Umbilical cord (tissue), 2 donors: Measurements from ENCODE around the gene MUSK. TPM values are rescaled to one million over a fixed set of nuclear protein-coding genes. Genes with fewer than 3 reads are reported as not detected.

ENCODE experiments used
- DNase-seq: peaks from one replicate; pipeline ENCODE4 v3.0.0-alpha.2; 2015; ENCODE audit warnings: low spot score
- total RNA-seq: library from RNA; depleted of rRNA; stranded (reverse); fragments of >200 nt; gene quantifications from one replicate; pipeline ENCODE4 v1.2.3, GENCODE V29; 2014; ENCODE audit warnings: low replicate concordance; ENCODE audit not compliant: insufficient read depth

The MUSK gene
- total RNA-seq = 5.3 TPM

DNA sequence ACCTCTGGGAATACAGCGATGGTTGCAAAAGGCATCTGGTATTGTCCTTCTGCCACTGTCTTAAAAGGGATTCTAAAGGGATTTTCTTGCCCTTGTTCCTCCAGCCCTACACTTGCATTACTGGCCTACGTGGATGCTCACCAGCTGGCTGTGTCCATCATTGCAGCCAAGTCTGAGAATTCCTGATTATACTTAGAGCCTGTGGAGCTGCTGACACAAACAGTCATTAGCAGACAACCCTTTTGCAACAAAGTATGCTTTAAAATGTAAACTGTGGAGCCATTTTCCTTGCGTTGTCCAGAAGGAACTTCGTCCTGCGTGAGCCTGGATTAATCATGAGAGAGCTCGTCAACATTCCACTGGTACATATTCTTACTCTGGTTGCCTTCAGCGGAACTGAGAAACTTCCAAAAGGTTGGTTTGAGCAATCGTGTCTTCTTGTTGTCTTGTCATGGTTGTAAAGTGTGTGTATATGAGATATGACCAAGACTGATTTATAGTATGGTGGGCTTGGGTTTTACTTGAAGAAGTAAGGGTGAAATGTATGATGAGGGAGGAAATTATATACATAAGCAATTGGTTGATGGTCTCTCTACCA lies at the start of gene MUSK:
TSS of gene MUSK (plus strand) at position 222 of the 598 bp plus-strand sequence. CDS start at position 336, 114 bp downstream.
- DNase-seq = no peak

DNA sequence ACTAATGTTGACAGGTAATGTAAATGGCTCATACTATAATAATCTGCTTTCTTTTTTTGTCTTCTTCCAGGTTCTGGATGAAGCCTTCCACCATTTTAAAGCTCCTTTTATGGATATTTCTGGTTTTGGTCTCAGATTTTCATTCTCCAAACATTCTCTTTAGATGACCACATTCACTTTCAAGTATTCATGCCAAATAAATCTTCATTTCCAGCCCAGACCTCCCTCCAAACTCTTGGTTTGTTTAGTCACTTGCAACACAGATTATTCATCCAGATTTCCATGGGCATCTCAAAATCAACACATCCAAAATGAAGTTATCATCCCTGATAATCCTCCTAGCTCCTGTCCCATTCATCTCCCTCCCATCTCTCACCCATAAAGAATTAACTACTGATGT lies 48.8 kb upstream of the MUSK start:
- DNase-seq = no peak

DNA sequence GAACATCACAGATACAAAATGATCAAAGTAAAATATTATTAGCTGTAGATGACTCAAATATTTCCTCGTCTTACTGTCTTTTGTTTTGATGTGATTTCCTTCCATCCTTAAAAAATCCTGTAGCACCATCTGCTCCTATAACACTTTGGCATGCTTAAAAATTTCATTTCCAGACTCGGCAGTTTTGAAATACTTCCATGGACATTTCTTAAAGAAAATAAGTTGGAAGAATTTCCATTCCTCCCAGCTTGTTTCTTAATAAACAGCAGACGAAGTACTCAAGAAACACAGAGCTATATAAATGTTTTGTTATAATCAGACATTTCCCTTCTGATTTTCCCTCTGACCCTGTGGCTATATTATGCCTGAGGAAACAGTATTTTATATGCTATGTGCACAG lies 47.9 kb upstream of the MUSK start:
- DNase-seq = peak; percentile 11

DNA sequence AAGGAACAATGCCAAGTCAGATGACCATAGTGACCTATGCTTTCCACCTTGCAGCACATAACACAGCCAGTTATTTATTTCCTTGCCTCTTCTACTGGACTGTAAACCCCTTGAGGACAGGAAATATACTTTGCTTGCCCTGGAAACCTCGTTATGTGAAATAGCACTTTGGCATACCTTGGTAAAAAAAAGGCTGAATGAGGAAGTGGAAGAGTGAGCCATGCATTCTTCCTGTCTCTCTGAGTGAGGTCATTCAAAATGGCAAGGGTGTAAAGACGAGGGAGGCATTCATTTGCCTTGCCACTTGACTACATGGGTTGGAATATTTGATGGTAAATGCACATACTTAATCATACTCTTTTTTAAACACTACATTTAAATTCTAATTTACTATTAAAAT lies 46.2 kb upstream of the MUSK start:
- DNase-seq = no peak

DNA sequence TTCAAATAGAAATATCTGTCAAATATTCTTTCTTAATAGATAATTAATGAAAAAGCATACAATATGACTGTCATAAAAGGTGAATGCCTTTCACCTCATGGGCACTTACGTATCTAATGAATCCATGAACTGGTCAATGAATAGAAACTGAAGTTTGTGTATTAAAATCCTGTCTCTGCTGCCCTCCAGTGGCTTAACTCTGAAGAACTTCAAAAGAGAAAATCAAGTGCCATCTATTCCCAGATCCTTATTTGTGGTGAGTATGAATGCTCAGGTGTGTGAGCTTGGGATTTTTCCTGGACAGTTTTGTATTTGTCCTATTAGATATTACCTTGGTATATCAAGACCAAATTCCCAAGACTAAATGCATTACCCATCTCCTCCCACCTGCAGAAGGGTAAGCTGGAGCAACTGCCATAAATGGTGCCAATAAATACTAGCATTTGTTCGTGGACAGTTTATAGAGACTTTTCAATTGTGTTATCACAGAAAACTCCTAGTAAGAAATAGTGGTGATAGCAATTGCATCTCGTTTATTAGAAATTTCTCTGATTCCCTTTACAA lies 45.0 kb upstream of the MUSK start:
- DNase-seq = peak; percentile 72

DNA sequence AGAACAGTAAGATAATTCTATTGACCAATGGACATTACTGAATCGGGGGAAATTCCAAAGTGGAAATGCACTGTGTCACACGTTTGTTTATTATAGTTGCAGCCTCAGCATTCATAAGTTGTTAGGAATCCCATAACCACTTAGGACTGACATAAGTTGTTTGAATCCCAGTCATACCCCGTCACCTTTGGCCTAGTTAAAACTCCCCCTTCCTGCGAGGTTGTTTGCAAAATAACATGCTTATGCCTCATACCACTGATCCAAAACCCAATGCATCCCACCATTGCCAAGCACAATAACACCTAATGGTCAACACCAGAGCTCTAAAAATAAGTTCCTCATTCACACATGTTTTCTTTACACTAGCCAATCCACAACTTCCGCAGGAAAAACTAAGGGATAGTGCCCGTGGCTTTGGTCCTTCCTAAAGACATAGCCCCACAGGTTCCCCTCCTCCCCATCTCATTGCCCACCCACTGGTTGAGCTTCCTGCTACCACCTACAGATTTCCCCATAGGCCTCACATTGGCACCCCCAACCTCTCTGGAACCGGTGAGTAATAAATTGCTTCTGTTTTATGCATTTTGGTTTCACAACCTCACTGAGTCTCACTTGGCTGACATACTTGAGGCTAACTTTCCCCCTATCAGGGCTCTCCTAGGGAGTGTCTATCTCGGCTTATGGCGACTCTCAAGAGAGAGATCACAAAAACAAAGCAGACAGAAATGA lies 42.3 kb upstream of the MUSK start:
- no peak for DNase-seq

DNA sequence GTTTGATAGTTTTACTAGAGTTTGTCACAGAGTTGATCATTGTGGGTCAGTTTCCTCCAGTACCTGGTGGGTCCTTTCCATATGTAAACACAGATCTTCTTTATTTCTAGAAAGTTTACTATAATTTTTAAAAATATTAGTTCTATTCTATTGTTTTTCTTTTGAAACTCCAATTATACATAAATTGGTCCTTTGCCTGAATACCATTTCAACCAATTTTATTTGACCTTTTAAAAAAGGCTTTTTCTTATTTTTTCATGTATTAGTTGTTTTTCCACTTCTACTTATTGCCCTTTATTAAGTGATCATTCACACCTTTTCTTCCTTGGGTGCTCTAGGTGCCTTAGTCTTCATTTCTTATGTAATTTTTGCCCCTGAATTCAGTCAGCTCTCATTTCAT lies 33.0 kb upstream of the MUSK start:
- no peak for DNase-seq

DNA sequence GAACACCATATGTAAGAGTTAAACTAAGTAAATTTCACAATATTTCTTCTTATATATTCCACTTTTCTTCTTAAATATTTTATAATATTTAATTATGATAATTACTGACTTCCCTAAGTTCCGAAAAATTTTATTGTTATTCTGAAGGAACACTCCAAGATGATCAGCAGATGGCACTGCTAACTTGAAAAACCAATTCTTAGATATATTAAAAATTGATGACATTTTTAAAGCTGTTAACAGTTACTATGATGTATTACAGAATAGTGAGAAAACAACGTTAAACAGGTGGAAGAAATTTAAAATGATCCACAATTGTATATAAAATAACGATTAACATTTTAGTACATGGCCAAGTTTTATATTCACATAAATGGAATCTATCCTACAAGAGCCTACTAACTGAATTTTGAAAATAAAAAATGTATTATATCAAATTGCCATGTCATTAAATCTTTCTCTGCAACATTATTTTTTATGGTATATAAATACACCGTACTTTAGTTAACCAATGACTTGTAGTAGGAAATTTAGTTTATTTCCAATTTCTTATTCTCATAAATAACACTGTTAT lies 30.1 kb upstream of the MUSK start:
- no peak for DNase-seq

DNA sequence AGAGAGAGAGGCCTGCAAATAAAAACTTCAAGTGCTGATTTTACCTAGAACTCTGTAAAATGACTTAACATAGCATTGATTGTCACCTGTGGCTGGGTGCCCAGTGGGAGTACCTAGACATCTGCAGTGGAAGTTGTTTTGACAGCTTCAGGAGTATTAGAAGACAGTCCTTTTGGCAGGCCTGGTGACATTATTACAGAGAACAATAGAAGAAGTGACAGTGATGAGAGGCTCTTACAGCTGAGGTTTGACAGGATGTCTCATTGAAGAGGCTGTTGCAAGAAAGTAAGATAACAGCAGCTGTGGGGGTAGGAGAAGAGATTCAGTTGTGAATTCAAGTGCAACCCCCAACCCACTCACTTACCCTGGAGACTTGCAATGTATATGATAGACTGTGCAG lies 27.9 kb upstream of the MUSK start:
- DNase-seq = no peak

DNA sequence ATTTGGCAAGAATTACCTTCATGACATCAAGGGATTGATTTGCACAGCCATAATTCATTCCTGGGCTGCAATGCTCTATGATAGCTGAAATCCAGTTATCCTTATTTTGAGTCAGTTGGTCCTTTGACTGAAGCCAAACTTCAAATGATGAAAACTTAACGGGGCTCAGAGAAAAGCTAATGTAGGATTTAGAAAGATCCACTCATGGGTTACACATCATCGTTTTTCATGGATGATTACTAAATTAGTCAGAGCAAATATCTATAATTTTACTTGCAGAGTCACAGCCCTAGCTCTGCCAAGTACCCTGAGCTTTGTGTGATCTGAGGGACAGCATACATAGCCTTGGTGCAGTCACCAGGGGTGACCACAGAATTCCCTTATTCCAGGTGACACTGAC lies 27.3 kb upstream of the MUSK start:
- DNase-seq = peak; percentile 88

DNA sequence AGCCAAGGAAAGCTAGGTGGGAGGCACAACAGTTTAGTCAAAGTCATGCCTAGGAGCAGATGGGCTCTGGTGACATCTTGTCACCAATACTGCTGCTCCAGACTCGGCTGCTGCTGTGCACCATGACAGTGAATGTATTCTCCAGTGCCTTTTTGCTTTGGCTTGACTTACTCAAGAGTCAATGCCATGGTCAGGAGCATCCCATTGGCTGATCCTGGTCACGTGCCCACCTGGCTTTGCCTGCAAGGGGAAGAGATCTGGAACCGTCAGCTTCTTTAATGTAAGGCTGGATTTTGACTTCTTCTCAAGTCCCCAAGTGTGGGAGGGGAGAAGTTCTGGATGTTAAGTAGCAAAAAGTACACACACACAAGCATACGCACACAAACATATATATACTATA lies 19.9 kb upstream of the MUSK start:
- DNase-seq = no peak

DNA sequence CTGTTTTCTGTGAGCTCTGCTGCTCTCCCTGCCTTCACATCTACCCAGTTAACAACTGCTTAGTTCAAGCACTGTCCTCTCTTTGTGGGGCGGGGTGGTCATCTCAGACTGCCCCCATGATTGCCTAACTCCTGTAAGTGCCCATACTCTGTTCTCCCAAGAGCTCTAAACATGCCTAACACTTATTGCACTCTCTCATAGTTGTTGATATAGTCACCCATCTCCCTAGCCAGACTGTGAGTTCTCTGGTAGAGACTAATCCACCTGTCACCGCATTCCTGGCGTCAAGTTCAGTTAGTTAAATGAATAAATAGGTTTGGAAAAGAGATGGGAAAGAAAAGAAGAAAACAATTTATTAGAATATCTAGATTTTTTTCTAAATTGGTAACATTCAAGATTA lies 18.3 kb upstream of the MUSK start:
- DNase-seq = no peak

DNA sequence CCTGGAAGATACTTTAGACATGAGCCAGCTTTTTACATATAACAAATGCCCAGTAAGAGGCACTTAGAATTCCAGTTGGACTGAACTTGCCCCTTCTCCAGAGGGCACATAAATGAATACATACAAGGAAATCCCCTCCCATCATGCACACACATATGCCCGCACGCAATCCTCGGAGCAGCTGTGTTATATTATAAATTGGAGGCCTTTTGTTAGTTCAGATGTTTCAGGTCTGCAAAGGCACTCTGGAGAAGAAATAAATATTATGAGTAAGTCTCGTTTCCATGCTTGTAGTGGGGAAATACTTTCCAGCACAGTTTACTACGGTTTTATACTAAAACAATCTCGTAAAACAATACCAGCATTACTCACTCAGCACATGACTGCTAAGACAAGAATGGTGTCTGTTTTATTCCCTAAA lies 17.6 kb upstream of the MUSK start:
- peak; percentile 66 for DNase-seq

DNA sequence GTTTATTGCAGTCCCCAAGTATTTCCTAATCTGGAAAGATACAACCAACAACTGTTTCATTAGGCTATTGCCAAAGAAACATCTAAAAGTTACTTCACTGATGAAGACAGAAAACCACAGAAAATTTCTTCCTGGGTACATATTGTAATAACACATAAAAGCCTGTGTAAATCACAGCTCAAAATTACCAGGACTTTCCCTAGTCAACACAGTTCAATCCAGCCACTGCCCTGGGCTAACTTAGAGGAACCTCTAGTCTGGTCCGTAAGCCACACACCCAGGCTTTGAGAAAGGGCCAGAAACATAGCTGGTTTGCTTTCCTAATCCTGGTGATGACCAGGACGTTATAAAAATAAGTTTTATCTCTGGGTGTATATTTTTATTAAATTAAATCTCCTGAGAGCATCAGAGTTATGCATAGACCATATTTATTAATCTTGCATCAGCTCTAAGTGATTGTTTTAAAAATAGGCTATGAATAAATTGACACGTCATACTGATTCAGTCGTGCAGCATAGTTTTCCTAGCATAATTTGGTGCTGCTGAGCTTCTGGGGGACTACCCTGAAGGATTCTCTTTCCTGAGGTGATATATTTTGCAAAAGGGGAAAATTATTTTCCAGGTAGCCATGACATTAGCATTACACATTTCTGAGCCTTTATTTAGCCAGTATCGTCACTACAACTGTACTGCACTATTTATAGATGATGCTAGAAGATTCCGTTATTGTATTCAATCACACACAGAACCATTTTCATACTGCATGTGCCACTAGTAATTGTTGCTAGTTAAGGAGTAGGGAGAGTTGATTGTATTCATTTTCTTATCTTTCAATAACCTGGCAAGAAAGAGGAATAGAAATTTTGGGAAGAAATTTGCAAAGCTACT lies 12.6 kb upstream of the MUSK start:
- peak; percentile 61 for DNase-seq

DNA sequence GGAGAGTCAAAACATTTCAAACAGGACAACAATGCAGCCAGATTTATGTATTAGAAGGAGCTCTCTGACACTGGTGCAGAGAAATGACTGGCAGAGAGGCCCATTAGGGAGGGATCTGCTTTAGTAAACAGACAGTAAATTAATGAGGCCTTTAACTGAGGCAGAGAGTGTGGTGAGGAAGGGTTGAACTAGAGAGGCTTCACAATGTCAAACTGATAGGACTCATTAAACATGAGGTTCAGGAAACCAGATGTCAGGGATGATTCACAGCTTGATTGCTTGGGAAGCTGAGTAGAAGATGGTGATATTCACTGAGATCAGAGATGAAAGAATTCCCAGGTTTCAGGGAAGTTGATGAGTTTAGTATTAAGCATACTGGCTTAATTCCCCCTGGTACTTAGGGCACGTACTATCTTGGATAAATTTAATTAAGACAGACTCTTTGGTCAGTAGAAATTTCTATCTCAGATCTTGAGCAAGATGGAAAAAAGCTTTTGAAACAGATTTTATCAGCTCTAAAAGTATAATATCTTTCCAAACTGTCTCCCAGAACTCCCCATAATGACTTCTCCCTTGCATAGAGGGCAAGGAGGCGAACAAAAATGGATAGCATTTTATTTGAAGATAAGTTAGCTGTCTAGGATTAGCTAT lies 8.6 kb upstream of the MUSK start:
- DNase-seq = peak; percentile 77

DNA sequence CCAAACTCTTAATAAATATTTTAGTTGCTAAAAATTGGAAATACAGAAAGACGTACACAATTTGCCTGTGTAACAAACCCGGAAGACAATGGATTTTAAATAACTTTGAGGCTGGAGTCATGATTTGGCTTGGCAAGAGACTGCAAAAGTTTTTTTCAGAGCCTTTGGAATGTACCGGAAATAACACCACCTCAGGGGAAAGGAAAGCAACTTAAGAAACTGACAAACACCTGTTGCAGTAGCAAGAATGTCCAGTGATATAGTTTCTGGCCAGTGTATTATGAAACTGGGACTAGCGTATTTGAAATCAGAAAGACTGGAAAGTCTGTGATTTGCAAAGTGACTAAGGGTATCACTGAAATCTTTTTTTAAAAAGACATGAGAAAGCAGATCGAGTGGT lies 842 bp downstream of the MUSK start:
- DNase-seq = no peak

DNA sequence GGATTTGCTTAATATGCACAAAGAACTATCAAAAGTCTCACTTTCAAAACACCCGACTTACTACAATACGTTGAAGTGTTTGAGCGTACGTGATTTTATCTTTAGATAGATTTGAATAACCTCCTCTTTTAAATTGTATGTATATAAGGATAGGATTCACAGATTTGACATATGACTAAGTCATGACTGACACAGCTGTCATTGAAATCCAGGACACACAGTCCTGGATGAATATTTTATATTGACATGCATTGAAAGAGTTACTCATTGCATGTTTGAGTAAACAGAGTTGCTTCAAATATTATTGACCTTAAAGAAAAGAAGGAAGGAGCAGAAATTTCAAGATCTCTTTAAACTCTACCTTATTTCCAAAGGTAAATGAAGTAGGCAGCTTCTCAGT lies 3.3 kb downstream of the MUSK start:
- no peak for DNase-seq

DNA sequence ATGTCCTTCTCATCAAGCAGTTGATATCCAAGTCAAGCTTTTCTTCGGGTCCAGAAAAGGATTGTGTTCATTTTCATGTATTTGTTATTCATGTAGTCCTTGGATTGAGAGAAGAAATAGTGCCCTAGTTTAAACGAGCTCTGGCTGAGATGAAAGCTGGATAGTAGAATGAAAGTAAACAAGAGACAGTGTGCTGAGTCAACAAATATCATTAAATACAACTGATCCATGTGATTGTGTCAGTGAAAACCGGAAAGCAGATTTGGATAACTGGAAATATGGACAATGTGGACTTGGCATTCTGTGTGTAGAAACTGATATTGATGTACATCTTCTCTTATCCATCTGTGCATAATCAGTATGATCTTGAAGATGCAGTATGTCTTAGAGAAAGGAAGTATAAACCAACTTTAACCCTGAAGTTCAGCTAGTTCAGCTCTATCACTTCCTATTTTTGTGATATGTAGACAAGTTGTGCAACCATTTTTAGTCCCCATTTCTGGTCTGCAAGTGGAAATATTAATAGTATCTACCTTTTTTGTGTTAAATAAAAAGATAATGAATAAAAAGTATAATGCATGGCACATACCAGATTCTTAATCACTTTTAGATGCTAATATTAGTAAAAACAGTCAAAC lies 4.4 kb downstream of the MUSK start:
- no peak for DNase-seq

DNA sequence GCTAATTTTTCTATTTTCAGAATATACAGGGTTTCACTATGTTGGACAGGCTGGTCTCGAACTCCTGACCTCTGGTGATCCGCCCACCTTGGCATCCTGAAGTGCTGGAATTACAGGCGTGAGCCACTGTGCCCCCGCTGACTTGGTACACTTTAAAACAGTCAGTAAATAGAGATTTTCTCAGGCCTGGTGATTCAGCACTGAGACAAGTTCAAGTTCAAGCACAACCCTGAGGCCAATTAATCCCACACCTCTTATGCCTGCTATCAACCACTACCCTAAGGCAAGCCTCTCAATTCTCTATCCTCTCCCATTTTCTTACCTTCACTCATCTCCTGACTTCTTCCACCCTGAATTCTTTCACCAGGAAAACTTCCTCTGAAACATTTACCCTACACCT lies 18.9 kb downstream of the MUSK start:
- DNase-seq = no peak

DNA sequence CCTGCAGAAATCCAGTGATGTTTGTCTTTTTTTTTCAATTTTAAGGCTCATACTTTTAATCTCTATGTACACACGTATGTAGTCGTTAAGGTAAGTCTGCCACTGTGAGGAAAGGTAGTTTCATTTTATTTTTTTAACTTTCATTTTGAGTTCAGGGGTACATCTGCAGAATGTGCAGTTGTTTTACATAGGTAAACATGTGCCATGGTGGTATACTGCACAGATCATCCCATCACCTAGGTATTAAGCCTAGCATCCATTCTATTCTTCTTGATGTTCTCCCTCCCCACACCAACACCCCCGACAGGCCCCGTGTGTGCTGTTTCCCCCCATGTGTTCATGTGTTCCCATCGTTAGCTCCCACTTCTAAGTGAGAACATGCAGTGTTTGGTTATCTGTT lies 19.7 kb downstream of the MUSK start:
- DNase-seq = no peak

DNA sequence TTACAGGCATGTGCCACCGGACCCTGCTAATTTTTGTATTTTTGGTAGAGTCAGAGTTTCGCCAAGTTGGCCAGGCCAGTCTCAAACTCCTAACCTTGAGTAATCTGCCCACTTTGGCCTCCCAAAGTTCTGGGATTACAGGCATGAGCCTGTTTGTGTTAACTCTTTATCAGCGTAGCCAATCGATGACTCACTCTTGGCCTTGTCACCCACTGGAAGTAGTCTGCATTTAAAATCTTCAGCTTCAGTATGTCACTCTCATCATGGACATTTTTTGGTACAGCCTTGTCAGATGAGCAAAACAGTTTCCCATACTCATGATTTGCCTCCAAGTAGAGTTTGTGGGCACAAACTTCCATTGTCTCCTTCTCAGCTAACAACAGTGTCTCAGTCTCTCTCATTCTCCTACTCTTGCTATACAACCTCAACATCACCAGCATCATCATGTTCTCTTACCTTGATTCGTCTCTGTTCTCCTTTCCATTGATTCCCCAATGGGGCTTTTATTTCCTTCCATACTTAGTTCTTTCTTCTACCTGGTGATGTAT lies 22.5 kb downstream of the MUSK start:
- DNase-seq = no peak
